ENCODE results near the gene KRTAP20-1. TPM values are rescaled to one million over a fixed set of nuclear protein-coding genes. Genes with fewer than 3 reads are reported as not detected.

The KRTAP20-1 gene
- total RNA-seq, 1 donor from 2014 or later, result not detected

DNA sequence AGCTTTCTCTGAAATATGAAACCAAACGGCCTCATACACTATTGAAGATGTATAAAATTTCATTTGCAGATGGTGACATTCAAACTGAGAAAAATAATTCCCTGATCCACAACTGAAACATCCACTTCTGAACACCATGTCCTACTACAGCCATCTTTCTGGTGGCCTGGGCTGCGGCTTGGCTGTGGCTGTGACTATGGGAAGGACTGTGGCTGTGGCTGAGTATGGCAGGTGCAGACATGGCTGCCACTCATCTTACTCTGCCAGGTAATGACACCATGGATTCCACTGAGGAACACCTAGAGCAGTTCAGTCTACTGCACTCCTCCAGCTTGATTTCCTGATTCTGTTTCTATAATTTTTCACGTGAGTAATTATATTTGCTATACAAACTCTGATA, 4.3 kb downstream of the KRTAP20-1 start, which contains the start of gene KRTAP20-4:
Gene KRTAP20-4, plus strand, starts transcription at position 106 of the 400 bp plus-strand sequence.
- no peak for TF ChIP-seq POLR2AphosphoS5 (IDR thresholded peaks at IDR 0.05; ENCODE audit: insufficient read depth in 1 of 2, low read depth in 1 of 2)
- TF ChIP-seq POLR2A (IDR thresholded peaks at IDR 0.05), result no peak
- Histone ChIP-seq H3K27ac (no peak within 1 kb of the TSS), H3K9me3 (no peaks in the 10 kb centered on the region), H3K4me1 (no peaks in the 10 kb centered on the region), H3K27me3 (no peaks in the 10 kb centered on the region), H3K4me3 (no peak within 1 kb of the TSS), H3K36me3 (no peaks in the 10 kb centered on the region)
- DNase-seq (ENCODE audit: extremely low spot score in 2 of 2), result no peak
- intact Hi-C loops (cut with DNase I), result no loop called here

DNA sequence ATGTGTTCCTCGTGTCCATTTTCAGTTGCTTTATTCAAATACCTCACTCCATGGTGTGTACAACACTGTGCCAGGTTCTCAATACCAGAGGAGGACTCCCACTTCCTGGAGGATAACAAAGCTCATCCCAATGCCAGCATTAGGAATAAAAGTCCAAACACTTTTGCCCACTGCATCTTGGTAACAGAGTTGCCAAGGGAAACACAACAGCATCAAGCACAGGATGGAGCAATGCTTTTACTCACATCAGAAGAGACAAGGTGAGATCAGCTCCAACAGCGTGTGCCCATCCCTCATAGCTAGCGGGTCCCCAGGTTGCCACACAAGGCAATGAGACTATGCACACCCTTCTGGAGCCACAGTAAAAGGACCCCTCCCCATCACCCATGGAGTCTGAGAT, 7.1 kb downstream of the KRTAP20-1 start:
- intact Hi-C loops (cut with DNase I), result no loop called here
- H3K9me3 ChIP-seq, result no peaks in the 10 kb centered on the region
- H3K4me1 ChIP-seq, result no peaks in the 10 kb centered on the region
- TF ChIP-seq POLR2A (IDR thresholded peaks at IDR 0.05) (no peak), POLR2AphosphoS5 (IDR thresholded peaks at IDR 0.05; ENCODE audit: insufficient read depth in 1 of 2, low read depth in 1 of 2) (no peak)
- TF ChIP-seq, protein P1, sequence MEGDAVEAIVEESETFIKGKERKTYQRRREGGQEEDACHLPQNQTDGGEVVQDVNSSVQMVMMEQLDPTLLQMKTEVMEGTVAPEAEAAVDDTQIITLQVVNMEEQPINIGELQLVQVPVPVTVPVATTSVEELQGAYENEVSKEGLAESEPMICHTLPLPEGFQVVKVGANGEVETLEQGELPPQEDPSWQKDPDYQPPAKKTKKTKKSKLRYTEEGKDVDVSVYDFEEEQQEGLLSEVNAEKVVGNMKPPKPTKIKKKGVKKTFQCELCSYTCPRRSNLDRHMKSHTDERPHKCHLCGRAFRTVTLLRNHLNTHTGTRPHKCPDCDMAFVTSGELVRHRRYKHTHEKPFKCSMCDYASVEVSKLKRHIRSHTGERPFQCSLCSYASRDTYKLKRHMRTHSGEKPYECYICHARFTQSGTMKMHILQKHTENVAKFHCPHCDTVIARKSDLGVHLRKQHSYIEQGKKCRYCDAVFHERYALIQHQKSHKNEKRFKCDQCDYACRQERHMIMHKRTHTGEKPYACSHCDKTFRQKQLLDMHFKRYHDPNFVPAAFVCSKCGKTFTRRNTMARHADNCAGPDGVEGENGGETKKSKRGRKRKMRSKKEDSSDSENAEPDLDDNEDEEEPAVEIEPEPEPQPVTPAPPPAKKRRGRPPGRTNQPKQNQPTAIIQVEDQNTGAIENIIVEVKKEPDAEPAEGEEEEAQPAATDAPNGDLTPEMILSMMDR (IDR thresholded peaks at IDR 0.05), result no peak
- no peak for DNase-seq (ENCODE audit: extremely low spot score in 2 of 2)
- no peak overlapping the region for H3K27ac ChIP-seq
- H3K27me3 ChIP-seq, result no peaks in the 10 kb centered on the region
- no peak overlapping the region for H3K4me3 ChIP-seq
- H3K36me3 ChIP-seq, result no peaks in the 10 kb centered on the region

DNA sequence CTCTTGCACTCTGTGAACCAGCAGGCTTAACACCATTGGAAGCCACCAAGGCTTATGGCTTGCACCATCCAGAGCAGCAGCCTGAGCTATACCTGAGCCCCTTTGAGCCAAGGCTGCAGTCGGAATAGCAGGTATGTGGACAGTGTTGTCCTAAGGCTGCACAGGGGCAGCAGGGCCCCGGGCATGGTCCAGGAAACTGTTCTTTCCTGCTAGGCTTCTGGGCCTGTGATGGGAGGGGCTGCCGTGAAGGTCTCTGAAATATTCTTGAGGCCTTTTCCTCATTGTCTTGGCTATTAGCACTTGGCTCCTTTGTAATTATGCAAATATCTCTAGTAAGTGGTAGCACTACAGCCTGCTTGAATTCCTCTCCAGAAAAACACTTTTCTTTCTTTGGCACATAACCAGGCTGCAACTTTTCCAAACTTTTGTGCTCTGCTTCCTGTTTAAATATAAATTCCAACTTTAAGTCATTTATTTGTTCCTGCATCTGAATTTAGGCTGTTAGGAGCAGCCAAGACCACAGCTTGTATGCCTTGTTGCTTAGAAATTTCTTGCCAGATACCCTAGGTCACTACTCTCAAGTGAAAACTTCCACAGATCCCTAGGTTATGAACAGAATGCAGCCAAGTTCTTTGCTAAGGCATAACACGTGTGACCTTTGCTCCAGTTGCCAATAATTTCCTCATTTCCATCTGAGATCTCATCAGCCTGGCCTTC, 9.4 kb downstream of the KRTAP20-1 start:
- no peaks in the 10 kb centered on the region for H3K4me1 ChIP-seq
- H3K27ac ChIP-seq, result no peak overlapping the region
- no peaks in the 10 kb centered on the region for H3K27me3 ChIP-seq
- H3K4me3 ChIP-seq, result no peak overlapping the region
- no peaks in the 10 kb centered on the region for H3K36me3 ChIP-seq
- intact Hi-C loops (cut with DNase I), result no loop called here
- no peaks in the 10 kb centered on the region for H3K9me3 ChIP-seq
- TF ChIP-seq POLR2A (IDR thresholded peaks at IDR 0.05) (no peak), POLR2AphosphoS5 (IDR thresholded peaks at IDR 0.05; ENCODE audit: insufficient read depth in 1 of 2, low read depth in 1 of 2) (no peak)
- TF ChIP-seq, protein P1 (IDR thresholded peaks at IDR 0.05), result no peak
- no peak for DNase-seq (ENCODE audit: extremely low spot score in 2 of 2)

DNA sequence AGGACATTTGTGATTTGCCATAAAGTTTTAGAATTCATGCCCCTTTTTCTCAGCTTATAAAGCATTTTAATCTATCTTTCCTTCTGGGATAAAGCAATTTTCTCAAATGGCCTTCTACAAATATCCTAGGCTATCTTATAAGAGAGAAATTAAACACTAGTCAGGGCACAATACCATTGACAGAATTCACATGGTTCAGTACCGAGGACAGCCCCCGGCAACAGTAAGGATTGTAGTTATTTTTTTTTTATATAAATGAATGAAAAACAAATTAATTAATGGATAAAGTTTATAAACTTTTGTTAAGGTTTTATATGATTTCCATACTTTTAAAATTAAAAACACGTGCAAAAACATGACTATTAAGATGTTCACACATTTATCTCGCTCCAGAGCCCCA, 11.9 kb downstream of the KRTAP20-1 start:
- Histone ChIP-seq H3K27me3 (no peaks in the 10 kb centered on the region), H3K4me3 (no peak overlapping the region), H3K36me3 (no peaks in the 10 kb centered on the region), H3K27ac (no peak overlapping the region), H3K4me1 (no peaks in the 10 kb centered on the region), H3K9me3 (no peaks in the 10 kb centered on the region)
- TF ChIP-seq POLR2A (IDR thresholded peaks at IDR 0.05), result no peak
- no peak for DNase-seq (ENCODE audit: extremely low spot score in 2 of 2)
- intact Hi-C loops (cut with DNase I), result no loop called here

DNA sequence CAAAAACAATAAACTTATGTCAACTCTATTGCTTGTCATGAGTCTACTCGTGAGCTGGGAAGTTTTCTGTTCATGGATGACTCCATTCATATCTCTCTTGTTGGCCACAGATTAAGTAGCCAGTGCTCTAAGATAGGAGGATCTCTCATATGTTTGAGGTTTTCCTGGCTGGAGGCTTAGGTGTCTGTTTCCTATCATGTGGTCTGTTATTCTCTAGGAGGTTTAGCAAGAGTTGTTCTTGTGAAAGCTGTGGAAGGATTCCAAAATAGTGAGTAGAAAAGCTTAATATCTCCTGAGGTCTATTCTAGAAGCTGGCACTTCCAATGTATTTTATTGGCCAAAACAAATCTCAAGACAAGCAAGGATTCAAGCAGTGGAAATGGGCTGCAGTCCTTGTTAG, 13.0 kb downstream of the KRTAP20-1 start:
- no peaks in the 10 kb centered on the region for H3K36me3 ChIP-seq
- intact Hi-C loops (cut with DNase I), result no loop called here
- H3K4me3 ChIP-seq, result no peak overlapping the region

DNA sequence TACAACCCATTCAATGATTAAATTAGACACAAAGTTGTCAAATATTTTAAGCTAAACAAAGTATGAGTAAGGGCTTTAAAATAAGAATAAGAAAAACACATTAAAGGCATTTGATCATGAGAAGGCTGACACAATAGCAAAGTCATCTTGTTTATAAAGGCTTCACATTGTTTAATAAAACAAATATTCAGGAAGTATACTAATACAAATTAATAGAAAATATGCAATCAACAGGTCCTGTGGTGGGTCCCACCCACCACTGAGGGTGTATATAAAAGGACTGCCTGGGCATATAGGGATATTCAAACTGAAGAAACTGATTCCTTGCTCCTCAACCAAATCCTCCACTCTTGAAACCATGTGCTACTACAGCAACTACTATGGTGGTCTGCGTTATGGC, 18.7 kb downstream of the KRTAP20-1 start, which contains the start of gene KRTAP20-2:
Gene KRTAP20-2, plus strand, starts transcription at position 301 of the 400 bp plus-strand sequence. Its CDS starts 58 bp downstream, at position 359.
- no peaks in the 10 kb centered on the region for H3K4me1 ChIP-seq
- H3K27ac ChIP-seq, result no peak within 1 kb of the TSS

More for the DNA sequence above, 13.0 kb downstream of the KRTAP20-1 start:
- H3K27ac ChIP-seq, result no peak overlapping the region
- TF ChIP-seq, protein P1 (IDR thresholded peaks at IDR 0.05), result no peak
- TF ChIP-seq POLR2AphosphoS5 (IDR thresholded peaks at IDR 0.05; ENCODE audit: insufficient read depth in 1 of 2, low read depth in 1 of 2), result no peak
- no peak for TF ChIP-seq POLR2A (IDR thresholded peaks at IDR 0.05)
- no peaks in the 10 kb centered on the region for H3K9me3 ChIP-seq
- H3K27me3 ChIP-seq, result no peaks in the 10 kb centered on the region
- DNase-seq (ENCODE audit: extremely low spot score in 2 of 2), result no peak
- no peaks in the 10 kb centered on the region for H3K4me1 ChIP-seq

More for the DNA sequence above, 18.7 kb downstream of the KRTAP20-1 start, which contains the start of gene KRTAP20-2:
- no peaks in the 10 kb centered on the region for H3K27me3 ChIP-seq
- intact Hi-C loops (cut with DNase I), result no loop called here
- H3K4me3 ChIP-seq, result no peak within 1 kb of the TSS
- TF ChIP-seq, protein P1 (IDR thresholded peaks at IDR 0.05), result no peak
- TF ChIP-seq POLR2AphosphoS5 (IDR thresholded peaks at IDR 0.05; ENCODE audit: insufficient read depth in 1 of 2, low read depth in 1 of 2), result no peak
- no peak for TF ChIP-seq POLR2A (IDR thresholded peaks at IDR 0.05)
- no peak for DNase-seq (ENCODE audit: extremely low spot score in 2 of 2)
- H3K9me3 ChIP-seq, result no peaks in the 10 kb centered on the region
- H3K36me3 ChIP-seq, result no peaks in the 10 kb centered on the region

Measured in vagina (tissue), 2 donors.